Dedifferentiated amniotic fluid mesenchymal stem cell (primary cell): ENCODE measurements around the gene PLXNB2.

ENCODE experiments used
- DNase-seq: peaks from one replicate; pipeline ENCODE4 v3.0.0-alpha.2; 2016; ENCODE audit errors: extremely low spot score

Gene PLXNB2

DNA sequence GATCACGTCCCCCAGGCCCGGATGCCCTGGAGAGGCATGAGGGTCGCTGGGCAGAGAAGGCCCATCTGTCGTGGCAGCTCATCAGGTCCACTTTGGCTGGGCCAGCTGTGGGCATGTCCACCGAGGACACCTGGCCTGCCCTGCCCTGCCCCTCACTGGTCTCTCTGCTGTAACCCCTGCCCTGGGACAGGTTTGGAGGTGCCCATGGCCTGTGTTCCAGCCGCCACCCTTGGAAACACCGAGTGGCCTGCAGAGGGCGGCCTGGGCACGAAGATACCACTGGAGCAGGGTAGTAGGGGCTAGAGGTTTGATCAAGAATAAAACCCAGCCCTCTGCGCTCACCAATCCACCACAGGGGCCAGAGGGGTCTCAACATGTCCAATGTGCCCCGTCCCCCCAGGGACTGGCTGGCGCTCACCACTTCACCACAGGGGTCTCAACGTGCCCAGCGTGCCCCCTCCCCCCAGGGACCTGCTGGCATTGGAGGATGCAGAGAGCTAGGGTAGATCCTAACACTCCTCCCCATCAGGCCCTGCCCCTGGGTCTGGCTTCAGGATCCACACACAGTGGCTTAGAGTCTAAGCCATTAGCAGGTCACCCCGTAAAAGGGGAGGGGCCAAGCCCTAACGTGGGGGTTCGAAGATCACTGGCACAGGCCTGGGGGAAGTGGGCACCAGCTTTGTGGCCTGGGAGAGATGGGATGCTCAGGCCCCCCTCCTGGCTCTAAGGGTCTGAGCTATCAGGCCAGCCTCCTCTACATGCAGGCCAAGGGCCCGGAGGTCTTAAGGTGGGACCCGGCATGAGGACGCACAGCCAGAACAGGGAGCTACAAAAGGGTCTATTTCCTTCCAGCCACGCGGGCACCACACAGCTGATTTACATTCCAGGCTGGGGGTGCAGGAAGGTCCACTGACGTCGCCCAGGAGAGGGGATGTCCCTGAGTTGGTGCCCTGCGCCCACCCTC, 55.1 kb downstream of the PLXNB2 start:
- peak; percentile 48 for DNase-seq

DNA sequence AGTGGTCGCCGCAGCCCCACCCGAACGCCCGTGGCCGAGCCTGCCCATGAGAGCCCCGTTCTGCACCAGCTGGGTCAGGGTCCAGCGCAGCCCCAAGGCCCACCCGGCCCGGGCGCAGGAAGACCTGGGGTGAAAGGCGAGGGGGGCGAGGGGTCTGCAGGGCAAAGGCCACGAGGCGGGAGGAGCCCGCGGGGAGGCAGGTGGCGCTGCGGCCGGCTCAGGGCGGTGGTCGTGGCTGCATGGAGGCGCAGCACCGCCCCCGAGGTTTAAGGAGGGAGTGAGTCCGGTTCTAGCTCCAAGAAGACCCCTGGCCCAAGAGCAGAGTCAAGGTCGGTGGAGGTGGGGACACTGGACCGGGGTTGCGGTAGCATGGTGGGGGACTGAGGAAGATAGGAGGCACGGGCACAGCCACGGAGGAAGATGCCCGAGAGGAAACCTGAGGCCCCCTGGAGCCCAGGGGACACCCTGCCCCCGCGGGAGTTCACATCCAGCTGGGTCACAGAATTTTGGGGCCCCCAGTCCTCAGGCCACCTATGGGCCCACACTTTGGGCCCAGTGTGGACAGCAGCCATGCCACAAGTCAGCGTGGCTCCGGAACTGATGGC, 55.9 kb downstream of the PLXNB2 start:
- DNase-seq = no peak

DNA sequence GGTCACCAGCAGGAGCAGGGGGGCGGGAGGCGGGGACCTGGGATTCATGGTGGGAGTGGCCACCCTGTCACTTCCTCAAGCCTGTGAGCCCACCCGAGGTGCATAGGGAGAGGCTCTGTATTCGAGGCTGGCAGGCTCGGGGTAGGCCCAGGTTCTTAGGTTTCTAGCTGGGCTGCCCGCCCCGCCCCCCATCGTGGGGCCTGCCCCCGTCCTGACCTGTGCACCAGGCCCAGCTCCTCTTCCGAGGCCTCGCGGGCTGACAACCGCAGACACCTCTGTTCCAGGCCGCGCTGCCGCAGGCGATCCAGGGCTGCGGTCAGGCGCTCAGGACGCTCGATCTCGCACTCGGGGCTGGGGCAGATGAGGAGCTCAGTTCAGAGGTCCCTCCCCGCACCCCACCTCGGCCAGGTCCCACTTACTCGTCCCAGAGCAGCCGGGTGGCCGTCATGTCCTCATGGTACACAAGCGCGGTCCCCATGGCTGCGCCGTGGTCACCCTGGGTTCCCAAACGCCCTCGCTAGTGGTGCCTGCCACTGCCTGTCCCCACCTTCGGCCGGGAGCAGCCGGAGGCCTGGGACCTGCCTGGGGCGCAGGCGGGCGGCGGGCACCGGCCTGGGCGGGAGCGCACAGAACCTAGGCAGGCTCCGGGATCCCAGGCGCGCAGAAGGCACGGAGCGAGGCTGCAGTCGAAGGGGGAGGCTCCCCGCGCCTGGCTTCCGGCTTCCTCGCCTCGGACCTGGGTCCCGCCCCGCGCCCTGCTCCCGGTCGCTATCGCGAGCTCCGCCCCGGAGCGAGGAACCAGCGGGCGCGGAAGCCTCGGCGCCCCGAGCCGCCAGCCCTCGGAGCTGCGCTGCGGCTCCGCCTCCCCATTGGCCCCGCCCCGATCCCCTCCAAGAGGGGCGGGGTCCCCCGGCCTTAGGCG, 56.6 kb downstream of the PLXNB2 start, which contains the start of gene HDAC10:
HDAC10 (minus strand) TSS at position 711 of the 922 bp plus-strand sequence; CDS start at position 478, 233 bp downstream.
- DNase-seq = peak; percentile 61

DNA sequence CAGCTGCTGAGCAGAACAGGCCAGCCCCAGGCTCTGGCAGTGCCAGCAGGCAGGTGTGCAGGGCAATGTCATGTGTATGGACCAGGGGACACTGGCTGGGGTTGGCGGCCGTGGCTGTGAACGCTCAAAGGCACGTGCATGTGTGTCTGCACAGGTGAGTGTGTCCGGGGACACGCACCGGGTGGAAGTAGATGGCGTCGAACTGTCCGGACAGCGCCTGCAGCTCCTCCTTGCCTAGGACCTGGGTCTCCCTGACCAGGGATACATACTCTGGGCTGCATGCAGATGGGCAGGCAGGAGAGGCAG, 57.2 kb downstream of the PLXNB2 start:
- DNase-seq = no peak

DNA sequence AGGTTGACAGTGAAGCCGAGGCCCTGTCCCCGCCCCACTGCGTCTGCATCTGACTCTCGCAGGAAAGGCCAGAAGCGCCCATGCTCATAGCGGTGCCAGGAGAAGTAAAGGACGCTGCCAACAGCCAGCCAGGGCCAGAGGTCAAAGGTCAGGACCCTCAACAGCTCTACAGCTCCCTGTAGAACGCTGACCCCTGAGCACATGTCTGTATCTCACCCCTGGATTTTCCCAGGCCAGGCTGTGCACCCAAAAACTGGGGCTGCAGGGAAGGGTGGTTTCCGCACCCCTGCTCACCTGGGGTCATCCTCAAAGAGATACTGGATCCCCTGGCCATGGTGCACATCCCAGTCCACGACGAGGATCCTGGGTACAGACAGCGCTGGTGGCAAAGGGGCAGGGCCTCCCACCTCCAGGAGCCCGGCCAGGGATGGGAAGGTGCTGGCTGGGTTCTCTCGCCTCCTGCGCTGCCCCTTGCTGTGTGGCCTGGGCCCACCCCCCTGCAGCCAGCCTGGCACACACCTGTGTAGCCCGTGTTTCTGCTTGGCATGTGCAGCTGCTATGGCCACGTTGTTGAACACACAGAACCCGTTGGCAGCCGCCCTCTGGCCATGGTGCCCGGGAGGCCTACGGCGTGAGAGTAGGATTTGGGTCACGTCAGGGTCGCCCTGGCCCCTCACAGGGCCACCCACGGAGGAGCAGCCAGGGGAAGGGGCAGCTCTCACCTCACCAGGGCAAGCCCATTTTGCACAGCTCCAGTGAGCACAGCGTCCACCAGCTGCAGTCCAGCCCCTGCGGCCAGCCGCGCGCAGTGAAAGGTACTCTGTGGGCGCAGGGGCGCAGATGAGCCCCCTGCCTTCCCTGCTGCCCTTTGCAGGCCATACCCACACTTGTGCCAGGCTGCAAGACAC, 57.9 kb downstream of the PLXNB2 start:
- DNase-seq = no peak

DNA sequence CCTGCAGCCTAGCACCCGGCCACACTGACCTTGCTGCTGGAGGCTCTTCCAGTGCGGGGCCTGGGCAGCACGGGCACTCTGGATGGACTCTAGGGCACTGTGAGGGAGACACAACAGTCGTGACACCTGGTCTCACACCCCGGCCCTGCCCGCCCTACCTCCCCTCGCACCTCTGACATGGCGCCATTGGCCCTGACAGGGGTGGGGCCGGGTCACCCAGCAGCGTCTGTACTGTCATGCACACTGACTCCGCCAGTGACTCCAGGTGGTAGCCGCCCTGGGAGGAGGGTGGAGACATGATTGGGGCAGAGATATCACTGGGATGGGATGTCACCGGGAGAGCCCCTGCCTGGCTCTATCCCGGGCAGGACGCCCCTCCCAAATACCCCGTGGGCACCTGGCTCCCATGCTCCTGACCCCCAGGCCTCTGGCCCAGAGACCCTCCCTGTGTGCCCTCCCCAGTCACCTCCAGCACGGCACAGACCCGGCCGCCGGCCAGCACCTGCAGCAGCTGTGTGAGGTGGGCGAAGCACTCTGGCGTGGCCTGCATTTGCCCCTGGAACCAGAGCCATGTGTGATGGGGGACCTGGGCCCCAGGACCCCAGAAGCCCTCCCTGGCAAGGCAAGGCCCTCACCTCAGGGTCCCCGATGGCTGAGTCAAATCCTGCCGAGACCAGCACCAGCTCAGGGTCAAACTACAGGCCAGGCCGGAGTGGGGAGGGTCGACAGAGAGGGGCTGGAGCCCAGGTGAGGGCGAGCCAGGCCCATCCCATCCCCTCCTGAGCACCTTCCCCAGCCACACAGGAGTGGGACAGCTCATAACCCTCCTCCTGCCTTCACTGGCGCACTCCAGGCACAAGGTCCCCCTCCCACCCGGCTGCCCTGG, 59.0 kb downstream of the PLXNB2 start:
- DNase-seq = no peak

DNA sequence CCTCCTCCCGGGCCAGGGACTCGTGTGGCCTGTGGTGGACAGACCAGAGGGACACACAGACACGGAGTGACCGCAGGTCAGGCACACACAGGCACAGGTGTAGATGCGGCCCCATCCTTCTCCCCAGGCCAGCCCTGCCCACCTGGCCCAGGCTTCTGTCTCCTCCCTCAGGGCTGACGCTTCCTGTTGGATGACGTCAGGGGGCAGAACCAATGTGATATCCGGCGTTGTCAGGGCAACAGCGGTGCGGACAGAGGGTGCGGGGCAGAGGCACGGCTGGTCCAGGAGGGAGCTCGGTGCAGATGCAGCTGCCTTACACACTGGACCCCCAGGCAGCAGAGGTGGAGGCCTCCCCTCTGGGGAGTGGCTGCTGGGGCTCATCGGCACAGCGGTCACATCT, 59.7 kb downstream of the PLXNB2 start:
- no peak for DNase-seq

DNA sequence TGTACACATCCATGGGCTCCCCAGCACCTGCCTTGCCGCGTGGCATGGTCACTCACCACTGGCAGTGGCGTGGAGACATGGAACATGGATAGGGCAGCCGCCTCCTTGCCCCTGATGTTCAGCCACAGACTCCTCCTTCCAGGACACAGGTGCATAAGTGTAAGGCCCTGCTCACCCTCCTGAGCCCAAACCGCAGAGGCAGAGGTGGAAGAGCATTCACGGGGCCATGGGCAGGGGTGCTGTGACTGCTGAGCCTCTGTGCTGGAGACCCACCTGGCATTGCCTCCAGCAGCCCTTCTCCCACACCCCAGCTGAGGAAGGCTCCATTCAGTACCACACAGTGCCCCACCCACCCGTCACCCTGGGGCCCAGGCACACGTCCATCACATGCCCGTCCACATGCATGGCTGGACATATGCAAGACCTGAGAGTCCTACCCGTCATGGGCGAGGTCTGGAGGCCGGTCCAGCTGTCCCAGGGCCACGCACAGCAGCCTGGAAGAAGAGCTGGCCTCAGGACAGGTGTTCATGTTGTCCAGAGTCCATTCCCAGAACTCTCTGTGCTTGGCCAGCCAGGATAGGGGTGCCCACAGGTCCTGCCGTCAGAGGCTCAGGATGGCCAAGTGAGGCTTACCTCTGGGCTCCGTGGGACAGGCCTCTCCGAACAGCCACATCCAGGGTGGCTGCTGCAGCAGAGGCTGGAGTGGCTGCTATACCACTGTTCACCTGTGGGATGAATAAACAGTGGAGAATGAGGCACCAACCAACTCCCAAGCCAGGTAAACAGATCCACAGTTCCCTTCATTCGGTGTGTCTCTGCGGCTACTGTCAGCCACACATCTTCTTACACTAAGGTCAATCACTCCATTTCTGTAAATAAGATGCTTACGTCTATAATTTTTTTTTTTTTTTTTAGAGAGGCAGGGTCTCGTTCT, 60.9 kb downstream of the PLXNB2 start:
- no peak for DNase-seq

DNA sequence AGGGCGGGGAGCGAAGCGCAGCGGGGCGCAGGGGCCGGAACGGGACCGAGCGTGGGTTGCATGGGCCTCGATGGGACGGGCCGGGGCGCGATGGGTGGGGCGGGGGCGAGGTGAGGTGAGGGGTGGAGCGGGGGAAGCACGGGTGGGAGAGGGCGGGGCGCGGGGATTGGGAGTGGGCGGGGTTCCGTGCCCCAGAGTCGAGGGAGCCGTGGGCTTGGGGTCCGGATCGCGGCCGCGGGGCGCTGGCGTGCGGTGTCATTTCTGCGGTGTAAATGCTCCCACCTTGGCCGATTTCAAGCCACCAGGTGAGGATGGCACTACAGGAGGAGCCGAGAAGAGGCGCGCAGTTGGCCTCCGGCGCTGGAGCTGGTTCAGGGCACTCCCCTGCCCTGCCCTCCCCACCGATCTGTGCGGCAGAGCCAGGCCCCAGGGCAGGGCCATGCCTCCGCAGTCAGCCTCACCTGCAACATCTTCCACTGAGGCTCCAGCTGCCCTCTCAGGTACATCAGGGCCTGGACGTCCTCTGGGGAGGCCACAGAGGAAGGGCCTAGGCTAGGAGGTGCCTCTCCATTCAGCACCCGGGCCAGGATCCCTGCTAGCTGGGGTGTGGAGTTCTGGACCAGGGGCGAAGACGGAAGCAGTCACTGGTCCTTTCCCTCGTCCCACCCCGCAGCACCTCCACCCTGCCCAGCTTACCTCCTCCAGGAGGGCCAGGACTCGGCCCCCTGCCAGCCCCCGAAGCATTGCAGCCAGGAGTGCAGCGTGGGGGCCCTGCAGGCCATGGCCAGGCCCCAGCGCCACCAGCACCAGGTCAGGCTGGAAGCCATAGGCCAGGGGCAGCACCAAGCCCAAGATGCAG, 62.0 kb downstream of the PLXNB2 start:
- DNase-seq = no peak

DNA sequence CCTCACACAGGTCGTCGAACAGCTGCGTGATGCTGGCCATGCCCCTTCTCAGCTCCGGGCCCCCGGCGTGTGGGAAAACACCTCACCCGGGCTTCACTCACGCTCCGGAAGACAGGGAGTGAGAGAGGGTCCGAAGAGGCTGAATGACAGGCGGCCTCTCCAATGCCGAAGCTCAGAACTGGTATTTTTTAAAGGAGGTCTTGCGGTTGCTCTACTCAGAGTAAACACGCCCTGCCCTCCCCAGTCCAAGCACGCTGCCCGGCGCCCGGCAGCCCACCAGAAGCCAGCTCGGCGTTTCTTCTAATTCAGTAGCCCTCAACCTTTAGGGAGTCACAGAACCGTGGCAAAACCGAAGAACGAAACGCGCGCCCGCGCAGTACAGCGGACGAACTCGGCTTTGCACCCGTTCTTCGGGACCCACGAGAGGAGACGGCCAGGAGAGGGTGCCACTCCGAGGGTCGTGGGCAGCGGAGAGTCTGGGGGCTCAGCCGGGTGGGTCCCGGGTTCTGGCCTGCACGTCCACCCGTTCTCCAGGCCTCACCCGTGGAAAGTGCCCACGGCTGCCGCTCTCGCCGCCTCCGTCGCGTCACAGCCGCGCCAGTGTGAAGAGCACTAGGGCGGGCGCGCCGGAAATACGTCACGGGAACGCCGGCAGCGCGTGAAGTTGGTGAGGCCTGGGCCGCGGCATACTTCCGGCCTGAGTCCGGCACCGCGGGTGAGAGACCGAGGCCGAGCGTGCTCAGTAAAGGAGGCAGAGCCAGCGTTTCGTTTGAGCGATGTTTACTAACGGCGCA, 62.8 kb downstream of the PLXNB2 start, which contains the start of gene TUBGCP6:
TUBGCP6 (minus strand) TSS at position 604 of the 794 bp plus-strand sequence; CDS start at position 40, 564 bp downstream.
- peak; percentile 92 for DNase-seq

DNA sequence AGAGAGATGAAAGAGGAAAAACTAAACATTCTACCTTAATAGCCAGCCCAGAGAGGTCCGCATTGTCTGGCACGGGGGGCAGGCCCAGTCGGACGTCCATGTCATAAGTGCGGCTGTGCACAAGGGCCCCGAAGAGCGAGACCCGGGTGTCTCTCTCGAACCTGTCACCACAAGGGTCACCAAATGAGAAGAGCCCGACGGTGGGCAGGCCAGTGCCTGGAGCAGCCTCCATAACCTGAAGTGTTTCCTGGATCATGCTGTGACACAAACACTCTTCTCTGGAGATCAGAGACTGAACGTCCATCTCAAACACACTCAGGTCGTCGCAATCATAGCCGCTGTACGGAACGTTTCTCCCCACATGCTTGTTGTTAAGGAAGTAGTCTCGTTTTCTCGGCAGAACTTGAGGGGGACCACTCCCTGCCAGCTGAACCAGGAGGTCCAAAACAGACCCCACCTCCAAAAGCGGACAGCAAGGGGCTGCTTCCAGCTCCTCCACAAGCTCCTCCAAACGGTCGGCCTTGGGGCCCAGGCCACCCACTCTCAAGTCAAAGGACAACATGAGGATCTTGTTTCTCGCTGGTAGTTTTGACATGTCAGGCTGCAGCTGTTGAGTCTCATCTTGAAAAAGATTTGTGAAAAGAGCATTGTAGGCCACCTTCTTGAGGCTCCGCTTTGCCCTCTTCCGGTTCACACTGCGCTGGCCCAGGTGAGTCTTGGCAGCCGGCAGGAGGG, 63.6 kb downstream of the PLXNB2 start:
- DNase-seq = no peak

DNA sequence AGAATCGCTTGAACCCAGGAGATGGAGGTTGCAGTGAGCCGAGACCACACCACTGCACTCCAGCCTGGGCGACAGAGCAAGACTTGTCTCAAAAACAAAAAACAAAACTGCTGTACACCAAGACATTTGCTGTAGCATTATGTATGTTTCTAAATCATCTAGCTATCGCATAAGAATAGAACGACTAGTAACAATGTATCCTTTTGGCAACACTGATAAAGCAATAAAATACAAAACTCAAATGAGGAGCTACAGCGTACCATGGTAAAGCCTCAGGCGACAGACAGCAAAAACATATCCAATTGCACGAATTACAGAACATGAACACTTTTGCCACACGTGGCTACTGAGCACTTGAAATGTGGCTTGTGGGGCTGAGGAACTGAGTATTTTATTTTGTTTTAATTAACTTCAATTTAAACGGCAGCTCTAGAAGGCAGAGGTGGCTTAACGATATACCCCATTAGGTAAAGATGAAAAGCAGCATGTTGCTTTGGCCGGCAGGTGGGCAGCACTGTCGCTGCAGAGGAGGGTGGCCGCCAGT, 65.0 kb downstream of the PLXNB2 start:
- DNase-seq = no peak

DNA sequence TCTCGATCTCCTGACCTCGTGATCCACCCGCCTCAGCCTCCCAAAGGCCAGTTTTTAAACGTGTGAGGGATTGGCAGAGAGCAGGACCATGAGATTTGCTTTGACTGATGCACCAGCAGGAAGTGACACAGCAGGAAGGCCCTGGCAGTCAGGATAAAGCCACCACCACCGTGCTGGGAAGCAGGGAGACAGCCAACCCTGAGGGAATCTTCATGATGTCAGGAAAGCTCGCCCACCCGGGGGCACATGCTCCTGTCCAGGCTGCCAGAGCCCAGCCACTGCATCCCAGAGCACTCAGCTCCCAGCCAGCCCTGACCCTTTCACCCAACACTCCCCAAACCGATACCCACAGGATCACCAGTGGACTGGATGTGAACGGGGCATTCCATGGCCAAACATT, 68.7 kb downstream of the PLXNB2 start:
- DNase-seq = no peak

DNA sequence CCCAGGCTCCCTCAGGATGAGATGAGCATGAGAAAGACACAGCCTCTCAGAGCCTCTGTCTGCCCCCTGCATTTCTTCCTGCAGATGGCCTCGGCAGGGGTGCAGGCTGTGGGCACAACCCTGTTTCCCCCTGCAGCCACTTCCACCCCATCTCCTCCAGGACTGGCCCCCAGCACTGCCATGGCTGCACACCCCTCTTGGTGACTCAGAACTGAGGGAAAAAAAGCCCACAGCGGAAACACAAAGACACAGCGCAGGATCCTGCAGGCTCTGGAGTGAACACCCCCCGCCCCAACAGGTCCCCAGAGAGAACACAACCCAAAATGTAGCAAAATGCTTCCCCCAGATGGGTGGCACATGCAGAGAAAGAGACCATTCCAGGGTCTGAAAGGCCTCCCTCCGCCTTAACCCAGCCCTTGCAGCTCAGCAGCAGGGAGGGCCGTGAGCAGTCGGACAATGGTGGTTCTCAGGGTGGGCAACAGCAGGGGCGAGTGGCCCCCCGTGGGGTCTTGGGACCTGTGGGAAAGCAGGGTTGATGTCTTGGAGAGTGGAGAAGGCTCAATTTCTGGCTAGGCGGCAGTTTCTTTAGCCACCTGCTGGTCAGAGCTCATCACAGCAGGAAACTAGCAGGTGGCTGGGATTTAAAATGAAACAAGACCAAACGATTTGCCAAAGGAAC, 70.6 kb downstream of the PLXNB2 start:
- DNase-seq = no peak

DNA sequence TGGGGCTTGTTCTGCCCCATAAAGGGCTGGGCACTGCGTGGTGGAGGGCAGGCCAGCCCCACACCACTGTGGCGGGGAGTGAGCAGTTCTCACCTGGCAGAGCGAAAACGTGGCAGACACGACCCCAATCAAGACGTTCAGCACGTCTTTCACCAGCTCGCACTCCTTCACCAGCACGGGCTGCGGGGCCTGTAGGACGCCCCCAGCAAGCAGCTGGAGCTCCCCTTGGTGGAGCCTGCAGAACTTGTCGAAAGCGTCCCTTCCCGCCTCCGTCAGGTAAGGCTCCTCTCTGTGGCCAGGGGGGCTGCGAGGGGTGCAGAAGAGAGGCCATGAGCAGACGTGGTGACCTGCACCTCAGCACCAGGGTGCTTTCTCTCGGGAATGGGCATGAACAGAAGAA, 74.2 kb downstream of the PLXNB2 start:
- DNase-seq = no peak
